HG03103 (cell line): ENCODE data around the gene ABHD17C.

ENCODE experiments used
- ATAC-seq: cut with Tn5 transposase; IDR thresholded peaks from one replicate; pipeline ENCODE4 v1.9.1; 2021; ENCODE audit warnings: low read depth; ENCODE audit not compliant: unreplicated experiment

The ABHD17C gene

GRCh38 chr15:80727596-80727995 lies 32.5 kb downstream of the ABHD17C start:
- no peak for ATAC-seq

GRCh38 chr15:80730387-80730786 lies 35.3 kb downstream of the ABHD17C start:
- no peak for ATAC-seq

- ATAC-seq: no peak
Observed at GRCh38 chr15:80730926-80731325, 35.8 kb downstream of the ABHD17C start.

- ATAC-seq: no peak
Observed at GRCh38 chr15:80732167-80732566, 37.1 kb downstream of the ABHD17C start.

GRCh38 chr15:80732818-80733217 lies 37.7 kb downstream of the ABHD17C start:
- ATAC-seq: no peak

- ATAC-seq: no peak
Observed at GRCh38 chr15:80733460-80733859, 38.4 kb downstream of the ABHD17C start.

GRCh38 chr15:80735344-80735743 lies 40.2 kb downstream of the ABHD17C start:
- no peak for ATAC-seq

- ATAC-seq: no peak
Observed at GRCh38 chr15:80736560-80736959, 41.5 kb downstream of the ABHD17C start.

- no peak for ATAC-seq
Observed at GRCh38 chr15:80739919-80740318, 44.8 kb downstream of the ABHD17C start.

GRCh38 chr15:80742081-80742480 lies 47.0 kb downstream of the ABHD17C start:
- ATAC-seq: no peak

GRCh38 chr15:80743189-80743833 lies 48.2 kb downstream of the ABHD17C start:
- no peak for ATAC-seq

- ATAC-seq: no peak
Observed at GRCh38 chr15:80744415-80744814, 49.3 kb downstream of the ABHD17C start.

GRCh38 chr15:80744826-80745225 lies 49.7 kb downstream of the ABHD17C start:
- ATAC-seq: no peak

GRCh38 chr15:80745888-80746287 lies 50.8 kb downstream of the ABHD17C start:
- ATAC-seq: no peak

- ATAC-seq: no peak
Observed at GRCh38 chr15:80747317-80748053, 52.4 kb downstream of the ABHD17C start.

- ATAC-seq: no peak
Observed at GRCh38 chr15:80749589-80749988, 54.5 kb downstream of the ABHD17C start.

GRCh38 chr15:80750575-80750974 lies 55.5 kb downstream of the ABHD17C start:
- no peak for ATAC-seq

GRCh38 chr15:80752204-80752603 lies 57.1 kb downstream of the ABHD17C start:
- no peak for ATAC-seq

GRCh38 chr15:80753161-80753560 lies 58.1 kb downstream of the ABHD17C start:
- no peak for ATAC-seq

GRCh38 chr15:80754014-80754413 lies 58.9 kb downstream of the ABHD17C start:
- ATAC-seq: no peak

GRCh38 chr15:80755885-80756284 lies 60.8 kb downstream of the ABHD17C start:
- no peak for ATAC-seq

GRCh38 chr15:80758130-80758745 lies 63.1 kb downstream of the ABHD17C start:
- ATAC-seq: no peak
